Measurements from ENCODE around the gene ALG12.

ALG12 gene

GRCh38 chr22:49958366-49958921 is 40.2 kb upstream of the ALG12 start:
- no peak for DNase-seq (ENCODE audit: low read depth in 3 of 3)

- no peak for DNase-seq (ENCODE audit: low read depth in 3 of 3)
Measured at GRCh38 chr22:49957826-49958365, 39.7 kb upstream of the ALG12 start.

DNA sequence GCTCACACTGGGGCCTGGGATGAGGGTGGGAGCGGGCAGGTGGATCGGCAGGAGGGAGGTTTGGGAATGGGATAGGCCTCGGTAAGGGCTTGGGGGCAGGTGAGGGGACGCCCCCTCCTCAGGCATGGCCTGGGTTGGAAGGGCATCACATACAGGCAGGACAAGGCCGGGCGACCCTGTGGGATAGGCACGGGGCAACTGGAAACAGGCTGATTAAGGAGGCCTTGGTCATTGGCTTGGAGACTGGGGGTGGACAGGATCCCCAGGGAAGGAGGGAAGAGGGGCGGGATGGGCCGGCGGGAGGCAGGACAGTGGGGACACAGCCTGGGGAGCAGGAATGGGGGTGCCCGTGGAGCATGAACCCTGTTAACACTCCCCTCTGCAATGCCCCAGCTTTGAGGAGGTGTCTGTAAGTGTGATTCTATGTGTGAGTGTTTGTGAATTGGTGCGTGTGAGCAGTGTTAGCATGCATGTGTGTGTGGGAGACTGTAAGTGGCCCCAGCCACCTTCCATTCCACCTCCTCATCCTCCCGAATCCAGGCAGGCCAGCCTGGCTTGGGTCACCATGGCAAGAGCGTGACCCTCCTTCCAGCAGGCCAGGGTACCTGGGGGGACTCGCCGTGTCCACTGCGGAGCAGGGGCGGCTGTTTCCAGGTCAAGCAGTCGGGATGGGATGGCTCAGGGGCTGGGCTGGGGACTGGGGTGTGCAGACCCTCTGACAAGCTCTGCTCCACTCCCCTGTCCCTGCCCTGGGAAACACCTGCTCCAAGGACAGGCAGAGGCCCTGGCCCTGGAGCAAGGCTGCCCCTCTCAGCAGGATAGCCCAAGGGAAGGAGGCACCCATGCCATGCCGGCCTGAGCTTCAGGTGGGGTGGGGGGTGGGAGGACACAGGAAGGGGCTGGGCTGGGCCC is 38.9 kb upstream of the ALG12 start:
- DNase-seq (ENCODE audit: low read depth in 3 of 3), result no peak

- DNase-seq (ENCODE audit: low read depth in 3 of 3), result no peak
Measured at GRCh38 chr22:49956418-49956770, 38.2 kb upstream of the ALG12 start.

- DNase-seq (ENCODE audit: low read depth in 3 of 3), result no peak
Measured at GRCh38 chr22:49955581-49956417, 37.6 kb upstream of the ALG12 start.

DNA sequence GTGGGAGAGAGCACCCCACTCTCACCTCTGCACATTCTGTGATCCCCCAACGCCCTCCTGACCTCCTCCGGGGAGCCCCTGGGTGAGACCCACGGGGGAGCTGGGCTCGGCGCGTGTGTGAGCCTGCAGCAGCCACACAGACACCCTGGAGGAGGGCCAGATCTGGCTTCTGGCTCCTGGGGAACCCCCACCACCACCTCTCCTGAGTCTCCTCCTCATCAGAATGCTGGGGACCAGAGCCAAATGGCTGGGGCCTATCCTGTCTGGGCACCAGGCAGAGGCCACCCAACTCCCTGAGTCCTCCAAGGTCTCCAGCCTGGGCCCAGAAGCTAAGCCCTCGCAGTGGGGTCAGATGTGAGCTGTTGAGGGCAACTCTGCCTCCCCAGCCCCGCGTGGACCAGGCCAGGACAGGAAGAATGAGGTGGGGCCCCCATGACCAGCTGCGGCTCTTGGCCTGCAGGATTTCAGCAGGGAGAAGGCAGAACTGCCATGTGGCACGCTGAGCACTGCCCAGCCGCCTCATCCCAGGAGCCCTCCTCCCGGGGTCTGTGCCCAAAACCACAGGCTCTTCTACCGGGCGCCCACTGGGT is 36.8 kb upstream of the ALG12 start:
- no peak for DNase-seq (ENCODE audit: low read depth in 3 of 3)

- DNase-seq (ENCODE audit: low read depth in 3 of 3), result no peak
Measured at GRCh38 chr22:49954354-49954753, 36.1 kb upstream of the ALG12 start.

GRCh38 chr22:49953680-49954344 is 35.6 kb upstream of the ALG12 start:
- no peak for DNase-seq (ENCODE audit: low read depth in 3 of 3)

GRCh38 chr22:49953027-49953679 is 34.9 kb upstream of the ALG12 start:
- DNase-seq (ENCODE audit: low read depth in 3 of 3), result no peak

DNA sequence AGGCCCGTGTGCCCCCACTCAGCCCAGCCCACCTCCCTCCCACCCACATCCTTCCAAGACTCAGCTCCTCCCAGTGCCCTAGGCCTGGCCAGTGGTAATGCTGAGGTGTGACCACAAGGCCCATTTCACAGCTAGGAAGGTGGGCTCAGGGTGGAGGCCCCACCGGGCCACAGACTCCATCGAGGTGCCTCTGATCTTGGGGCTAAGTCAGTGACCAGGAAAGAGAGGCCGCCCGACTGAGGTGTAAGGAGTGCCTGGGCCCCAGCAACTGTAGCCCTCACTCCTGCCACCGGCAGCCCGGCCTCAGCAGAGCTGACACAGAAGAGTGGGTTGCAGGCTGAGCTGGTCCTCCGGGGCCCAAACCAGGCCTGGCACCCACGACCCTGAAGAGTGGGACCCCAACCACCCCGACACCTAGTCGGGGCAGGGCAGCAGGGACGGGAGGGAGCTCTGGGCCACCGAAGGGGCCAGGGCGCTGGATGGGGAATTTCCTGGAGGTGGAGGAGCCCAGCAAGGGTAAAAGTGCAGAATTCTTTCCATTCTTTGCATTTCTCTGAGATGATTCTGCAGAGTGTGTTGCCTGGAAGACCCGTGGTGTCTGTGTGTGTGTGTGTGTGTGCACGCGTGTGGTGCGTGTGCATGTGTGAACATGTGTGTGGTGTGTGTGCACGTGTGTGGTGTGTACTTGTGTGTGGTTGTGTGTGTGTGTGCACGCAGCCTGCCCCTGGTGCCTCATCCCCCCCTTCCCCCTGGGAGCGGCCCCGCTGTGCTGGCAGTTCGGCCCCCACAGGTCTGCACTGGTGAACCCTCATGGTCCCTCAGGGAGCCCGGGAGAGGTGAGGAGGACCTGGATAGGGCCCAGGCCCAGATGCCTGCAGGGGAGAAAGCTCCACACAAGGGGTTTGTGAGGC is 34.0 kb upstream of the ALG12 start:
- no peak for DNase-seq (ENCODE audit: low read depth in 3 of 3)

GRCh38 chr22:49951678-49951985 is 33.4 kb upstream of the ALG12 start:
- DNase-seq (ENCODE audit: low read depth in 3 of 3), result no peak

- no peak for DNase-seq (ENCODE audit: low read depth in 3 of 3)
Measured at GRCh38 chr22:49951000-49951677, 32.9 kb upstream of the ALG12 start.

DNA sequence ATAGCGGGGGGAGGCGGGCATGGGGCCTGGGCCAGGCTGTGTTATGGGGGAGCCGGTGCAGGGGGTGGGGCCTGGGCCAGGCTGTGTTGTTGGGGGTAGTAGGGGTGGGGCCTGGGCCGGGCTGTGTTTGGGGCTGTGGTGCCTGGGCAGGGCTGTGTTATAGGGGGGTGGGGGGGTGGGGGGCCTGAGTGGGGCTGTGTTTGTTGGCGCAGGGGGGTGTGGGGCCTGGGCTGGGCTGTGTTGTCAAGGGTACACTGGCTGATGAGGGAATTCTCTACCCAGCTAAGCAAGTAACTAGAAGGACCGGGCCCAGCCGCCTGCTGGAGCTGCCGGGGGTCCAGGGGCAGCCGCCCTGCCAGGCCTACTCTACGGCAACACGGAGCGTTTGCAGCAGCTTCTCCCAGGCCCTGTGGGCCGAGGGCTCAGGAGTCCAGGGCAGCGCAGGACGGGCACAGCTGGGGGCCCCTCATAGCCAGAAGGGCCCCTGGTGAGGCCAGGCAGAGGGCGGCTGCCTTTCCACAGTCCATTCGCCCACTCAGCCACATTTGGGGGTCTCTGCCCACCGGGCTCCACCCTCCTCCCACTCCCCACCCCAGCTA is 32.3 kb upstream of the ALG12 start:
- no peak for DNase-seq (ENCODE audit: low read depth in 3 of 3)

DNA sequence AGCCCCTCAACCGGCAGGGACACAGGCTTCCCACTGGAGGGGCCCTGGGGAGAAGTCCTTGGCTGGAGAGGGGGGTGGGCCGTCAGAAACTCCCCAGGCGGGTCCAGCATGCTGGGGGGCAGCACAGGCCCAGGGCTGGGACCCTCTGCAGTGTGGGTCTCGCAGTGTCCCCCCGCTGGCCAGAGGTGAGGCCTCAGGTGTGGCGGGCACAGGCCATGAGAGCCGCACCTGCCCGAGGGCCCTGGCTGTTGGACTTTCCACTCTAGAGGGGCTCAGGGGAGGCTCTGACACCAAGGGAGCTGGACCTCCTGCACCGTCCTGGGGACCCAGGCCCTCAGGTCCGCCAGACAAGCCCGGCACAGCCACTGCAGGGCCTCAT is 31.7 kb upstream of the ALG12 start:
- no peak for DNase-seq (ENCODE audit: low read depth in 3 of 3)

GRCh38 chr22:49948958-49949913 is 31.0 kb upstream of the ALG12 start:
- DNase-seq (ENCODE audit: low read depth in 3 of 3), result no peak

DNA sequence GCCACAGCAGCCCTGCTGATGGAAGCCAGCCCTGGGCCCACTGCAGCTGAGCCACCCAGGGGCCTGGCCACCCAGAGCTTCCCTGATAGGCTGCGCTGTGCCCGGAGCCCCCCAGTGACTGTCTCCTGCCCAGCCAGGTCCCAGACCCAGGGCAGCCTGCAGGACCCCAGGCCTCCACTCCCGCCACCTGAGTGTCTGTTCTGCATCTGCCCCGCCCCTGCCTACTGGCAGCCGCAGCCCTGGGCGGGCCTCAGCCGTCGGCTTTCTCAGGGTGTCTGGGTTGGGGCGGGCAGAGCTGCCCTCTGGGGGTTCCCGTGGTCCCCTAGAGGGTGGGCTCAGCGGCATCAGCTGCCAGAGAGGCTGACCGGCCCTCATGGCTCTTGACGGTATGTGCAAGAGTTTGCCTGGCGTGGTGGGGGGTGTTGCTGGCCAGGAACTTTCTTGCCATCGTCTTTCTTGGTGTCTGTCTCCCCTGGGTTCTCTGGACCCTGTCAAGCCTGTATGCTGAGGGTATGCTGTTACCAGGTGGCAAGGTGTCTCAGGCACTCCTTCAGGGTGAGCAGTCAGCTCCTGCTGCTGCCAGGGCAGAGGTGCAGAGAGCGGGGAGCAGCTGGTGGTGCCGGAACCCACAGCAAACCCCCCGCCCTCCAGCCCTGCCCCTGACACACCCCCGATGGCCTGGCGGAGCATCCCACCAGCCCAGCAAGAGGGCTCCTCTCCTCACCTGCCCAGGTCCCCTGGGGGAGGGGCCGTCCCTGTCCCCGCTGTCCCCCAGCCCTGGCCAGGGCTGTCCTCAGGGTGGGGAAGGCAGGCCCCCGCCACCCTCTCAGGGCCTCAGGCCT is 30.1 kb upstream of the ALG12 start:
- no peak for DNase-seq (ENCODE audit: low read depth in 3 of 3)

- DNase-seq (ENCODE audit: low read depth in 3 of 3), result no peak
Measured at GRCh38 chr22:49947296-49947622, 29.0 kb upstream of the ALG12 start.
